Kidney glomerular epithelial cell (primary cell): ENCODE measurements around the gene ESRP2.
A peak's percentile ranks its signal among the peaks of the same experiment; 100 is the strongest.

ENCODE experiments used
- DNase-seq: peaks from one replicate; lab custom pipeline; 2025; lab: John Stamatoyannopoulos, UW

The ESRP2 gene

GRCh38 chr16:68235887-68236136 lies at the start of gene ESRP2:
Gene ESRP2, minus strand, starts transcription at chr16:68236127. Its CDS starts 82 bp downstream, at chr16:68236045.
- no peak for DNase-seq

DNA sequence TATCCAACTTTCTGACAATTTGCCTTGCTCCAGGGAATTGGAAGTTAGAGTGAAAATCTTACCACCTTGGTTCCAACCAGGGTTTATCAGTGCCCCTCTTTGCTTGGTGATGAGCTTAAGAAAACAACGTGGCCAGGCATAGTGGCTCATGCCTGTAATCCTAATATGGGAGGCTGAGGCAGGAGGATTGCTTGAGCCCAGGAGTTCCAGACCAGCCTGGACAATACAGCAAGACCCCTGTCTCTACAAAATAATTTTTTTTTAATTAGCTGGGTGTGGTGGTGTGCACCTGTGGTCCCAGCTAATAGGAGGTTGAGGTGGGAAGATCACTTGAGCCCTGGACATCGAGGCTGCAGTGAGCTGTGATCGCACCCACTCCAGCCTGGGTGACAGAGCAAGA lies 49.8 kb upstream of the ESRP2 start:
- DNase-seq: no peak

DNA sequence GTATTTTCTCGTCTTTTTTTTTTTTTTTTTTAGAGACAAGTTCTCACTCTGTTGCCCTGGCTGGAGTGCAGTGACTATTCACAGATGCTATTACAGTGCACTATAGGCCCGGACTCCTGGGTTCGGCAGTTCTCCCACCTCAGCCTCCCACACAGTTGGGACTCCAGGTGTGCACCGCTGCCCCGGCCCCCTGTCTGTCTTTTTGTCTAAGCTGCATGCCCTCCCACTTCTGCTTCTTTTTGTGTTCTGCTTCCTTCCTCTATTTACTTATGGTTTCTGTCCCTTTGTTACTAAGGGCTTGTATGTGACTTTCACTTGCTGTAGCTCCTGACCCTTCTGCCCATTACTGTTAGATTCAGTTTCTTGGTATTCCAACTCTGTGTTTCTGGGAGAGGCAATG lies 48.9 kb upstream of the ESRP2 start:
- no peak for DNase-seq

- no peak for DNase-seq
Measured at GRCh38 chr16:68283801-68284598, 48.1 kb upstream of the ESRP2 start.

- no peak for DNase-seq
Measured at GRCh38 chr16:68283346-68283745, 47.4 kb upstream of the ESRP2 start.

DNA sequence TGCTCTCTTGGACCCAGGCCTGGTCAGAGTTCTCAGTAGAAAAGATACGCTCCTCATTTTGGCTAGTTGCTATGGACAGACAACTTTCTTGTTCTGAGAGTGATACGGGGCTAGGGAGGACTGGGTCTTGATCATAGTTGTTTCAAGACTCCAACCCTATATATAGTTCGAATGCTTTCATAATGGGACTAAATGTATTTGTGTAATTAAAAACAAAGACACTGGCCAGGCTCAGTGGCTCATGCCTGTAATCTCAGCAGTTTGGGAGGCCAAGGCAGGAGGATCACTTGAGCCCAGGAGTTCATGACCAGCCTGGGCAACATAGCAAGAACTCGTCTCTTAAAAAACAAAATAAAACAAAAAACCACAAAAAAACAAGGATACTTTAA lies 46.1 kb upstream of the ESRP2 start:
- no peak for DNase-seq

GRCh38 chr16:68281368-68282063 lies 45.6 kb upstream of the ESRP2 start:
- DNase-seq: no peak

- DNase-seq: no peak
Measured at GRCh38 chr16:68279726-68280558, 44.0 kb upstream of the ESRP2 start.

DNA sequence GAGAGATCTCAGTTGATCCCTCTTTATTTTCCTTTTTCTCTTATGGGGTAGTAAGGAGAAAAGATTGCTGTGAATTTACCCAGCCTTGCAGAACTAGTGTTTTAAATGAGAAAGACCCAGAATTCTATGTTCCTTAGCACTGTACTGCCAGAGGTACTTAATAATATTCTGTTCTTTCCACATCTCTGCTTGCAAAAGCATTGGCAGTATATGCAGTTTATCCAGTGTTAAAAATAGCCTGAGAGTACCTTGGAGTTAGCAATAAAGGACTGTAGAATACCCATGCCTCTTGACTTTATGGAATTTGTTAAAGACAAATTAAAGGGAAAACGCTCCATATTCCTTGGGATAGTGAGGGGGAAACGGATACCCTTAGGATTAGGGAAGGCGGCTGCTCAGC lies 40.3 kb upstream of the ESRP2 start:
- DNase-seq: no peak

DNA sequence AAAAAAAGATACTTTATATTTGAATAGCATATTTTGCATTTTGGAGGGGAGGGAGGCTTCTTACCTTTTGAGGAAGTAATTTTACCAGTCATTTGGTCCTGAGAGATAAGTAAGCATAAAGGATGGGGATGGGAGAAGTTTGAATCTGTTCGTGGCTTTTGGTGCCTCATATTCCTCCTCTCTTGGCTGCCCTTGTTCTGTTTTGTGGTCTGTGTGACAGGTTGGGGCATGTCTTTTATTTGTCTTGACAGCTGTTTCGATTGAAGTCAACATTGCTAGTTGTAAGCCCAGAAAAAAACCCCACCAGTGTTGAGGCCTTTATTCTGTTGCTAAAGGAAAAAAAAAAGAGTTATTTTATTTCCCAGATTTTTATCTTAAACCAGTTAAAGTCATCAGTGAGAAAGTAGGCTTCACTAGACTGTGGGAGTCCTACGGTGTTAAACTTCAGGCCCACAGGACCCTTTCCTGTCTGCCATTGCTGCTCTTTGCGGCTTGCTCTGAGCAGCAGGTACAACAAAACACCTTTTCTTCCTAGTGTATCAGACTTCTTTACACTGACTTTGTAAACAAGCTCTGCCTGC lies 39.8 kb upstream of the ESRP2 start:
- DNase-seq: no peak

DNA sequence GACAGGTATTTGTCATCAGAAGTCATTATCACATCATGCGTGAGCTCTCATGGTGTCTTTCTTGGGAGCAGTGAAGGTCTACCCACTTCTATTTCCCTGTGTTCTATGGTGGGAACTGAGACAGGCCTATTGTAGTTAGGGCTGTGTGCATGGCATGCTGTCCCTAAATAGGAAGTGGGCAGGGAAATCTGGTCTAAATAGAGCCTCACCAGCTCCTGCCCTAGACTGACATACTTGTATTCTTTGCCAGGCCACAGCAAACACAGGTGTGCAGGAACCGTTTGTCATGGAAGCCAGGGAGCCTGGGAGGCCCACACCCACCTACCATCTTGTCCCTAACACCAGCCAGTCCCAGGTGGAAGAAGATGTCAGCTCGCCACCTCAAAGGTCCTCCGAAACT lies 38.5 kb upstream of the ESRP2 start:
- DNase-seq: no peak

DNA sequence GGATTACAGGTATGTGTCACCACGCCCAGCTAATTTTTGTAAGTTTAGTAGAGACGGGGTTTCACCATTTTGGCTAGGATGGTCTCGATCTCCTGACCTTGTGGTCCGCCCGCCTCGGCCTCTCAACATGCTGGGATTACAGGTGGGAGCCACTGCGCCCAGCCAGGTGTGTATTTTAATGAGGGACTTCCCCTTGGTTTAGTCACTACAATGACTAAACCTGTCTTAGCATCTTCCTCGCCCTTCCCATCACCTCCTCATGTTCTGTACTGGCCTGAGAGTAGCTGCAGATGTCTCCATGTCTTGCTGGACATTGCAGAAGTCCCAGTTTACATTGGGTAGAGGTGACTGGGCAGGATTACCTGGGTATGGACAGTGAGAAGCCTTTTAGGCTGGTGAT lies 38.0 kb upstream of the ESRP2 start:
- no peak for DNase-seq

- no peak for DNase-seq
Measured at GRCh38 chr16:68273459-68273858, 37.5 kb upstream of the ESRP2 start.

DNA sequence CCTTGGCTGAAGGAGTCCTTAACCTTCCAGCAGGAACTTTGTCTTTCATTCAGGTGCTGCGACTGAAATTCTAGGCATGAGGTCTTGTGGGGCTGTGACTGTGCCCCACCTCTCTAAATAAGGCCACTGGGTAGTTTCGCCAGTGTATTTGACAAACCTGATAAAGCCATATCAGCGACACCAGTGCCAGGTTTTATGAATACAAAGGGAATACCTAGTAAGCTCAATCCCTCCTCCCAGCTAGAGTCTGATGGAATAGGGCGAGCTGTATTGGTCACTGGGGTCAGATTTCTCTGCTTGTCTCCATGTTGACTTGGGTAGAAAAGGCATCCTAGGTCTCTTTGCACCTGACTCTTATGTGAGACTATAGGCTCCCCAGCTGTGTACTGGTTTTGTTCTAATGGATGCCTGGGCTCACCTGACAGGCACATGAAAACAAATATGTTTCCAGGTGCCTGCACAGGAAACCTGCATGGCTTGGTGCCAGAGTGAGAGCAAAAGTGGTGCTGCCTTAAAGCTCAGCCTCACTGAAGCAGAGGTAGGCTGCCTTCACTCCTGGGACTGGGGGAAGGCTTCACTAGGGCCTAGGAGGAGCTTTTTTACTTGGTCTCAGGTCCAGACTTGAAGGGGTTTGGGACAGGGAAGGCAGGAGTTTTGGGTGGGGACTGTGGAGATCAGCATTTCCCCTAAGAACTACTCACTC lies 36.7 kb upstream of the ESRP2 start:
- no peak for DNase-seq

- DNase-seq: no peak
Measured at GRCh38 chr16:68270353-68270752, 34.4 kb upstream of the ESRP2 start.

- no peak for DNase-seq
Measured at GRCh38 chr16:68269793-68270192, 33.9 kb upstream of the ESRP2 start.

DNA sequence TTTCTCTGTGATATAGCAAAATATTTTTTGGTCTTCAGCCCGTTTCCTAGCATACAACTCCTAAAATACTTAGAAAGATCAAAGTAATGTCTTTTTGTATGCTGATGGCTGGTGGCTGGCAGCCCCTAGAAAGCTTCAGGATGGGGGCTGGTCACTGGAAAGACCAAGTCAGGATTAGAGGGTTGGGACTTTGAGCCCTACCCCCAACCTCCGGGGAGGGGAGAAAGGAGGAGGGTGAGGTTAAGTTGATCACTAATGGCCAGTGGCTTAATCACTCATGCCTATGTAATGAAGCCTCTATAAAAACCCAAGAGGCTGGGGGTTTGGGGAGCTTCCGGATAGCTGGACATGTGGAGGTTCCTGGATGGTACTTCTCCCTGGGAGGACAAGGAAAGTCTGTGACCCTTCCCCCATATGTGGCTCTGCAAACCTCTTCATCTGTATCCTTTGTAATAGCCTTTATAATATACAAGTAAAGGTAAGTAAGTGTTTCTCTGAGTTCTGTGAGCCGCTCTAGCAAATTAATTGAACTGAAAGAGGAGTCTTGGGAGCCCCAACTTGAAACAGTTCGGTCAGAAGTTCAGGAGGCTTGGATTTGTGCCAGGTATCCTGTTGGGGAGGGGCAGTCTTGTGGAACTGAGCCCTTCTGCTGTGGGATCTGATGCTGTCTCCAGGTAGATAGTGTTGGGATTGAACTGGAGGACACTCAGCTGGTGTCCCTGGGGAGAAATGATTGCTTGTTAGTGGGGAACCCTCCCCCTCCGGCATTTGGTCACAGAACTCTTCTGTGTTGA lies 31.9 kb upstream of the ESRP2 start:
- DNase-seq: no peak

DNA sequence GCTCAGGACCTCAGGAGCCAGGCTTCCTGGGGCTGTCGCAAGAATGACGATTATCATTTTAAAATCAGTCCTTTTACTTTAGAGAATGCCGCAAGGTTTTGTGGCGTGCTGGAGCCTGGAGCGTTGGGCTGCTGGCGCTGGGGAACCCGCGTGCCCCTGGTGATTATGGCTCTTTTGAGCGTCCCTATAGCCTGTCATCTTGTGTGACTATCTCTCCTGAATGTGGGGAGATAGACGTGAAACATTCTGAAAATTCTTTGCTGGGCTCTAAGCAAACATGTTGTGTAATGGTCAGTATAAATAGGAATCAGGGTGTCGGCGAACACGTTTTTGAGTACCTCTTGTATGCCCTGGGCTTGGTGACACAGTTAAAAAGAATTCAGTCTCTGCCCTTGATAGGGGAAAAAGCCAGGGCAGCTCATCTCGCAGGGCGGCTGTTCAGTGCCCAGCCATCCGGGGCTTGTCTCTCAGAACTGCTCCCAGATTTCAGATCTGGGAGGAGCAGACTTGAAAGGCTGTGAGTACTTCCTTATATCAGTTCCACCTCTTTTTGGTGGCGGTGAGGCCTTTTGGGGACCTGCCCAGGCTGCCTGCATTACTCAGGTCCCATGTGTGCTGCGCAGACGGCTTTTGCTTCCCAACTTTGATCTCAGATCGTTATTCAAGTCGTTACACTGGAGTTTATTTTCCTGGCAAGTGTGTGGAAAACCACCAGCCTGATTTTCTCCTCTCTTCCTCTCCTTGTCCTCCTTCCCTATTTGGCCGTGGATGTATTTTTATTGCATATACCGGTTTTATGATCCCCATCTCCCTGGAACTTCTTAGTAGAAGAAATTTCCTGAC lies 29.4 kb upstream of the ESRP2 start:
- peak; percentile 67 for DNase-seq

- DNase-seq: peak; percentile 29
Measured at GRCh38 chr16:68264128-68265077, 28.5 kb upstream of the ESRP2 start, which contains the start of gene SLC7A6. Gene SLC7A6, plus strand, starts transcription at chr16:68264526. Its CDS starts 10,201 bp downstream, at chr16:68274727.
